ENCODE data around the gene BRD3OS.

BRD3OS gene

DNA sequence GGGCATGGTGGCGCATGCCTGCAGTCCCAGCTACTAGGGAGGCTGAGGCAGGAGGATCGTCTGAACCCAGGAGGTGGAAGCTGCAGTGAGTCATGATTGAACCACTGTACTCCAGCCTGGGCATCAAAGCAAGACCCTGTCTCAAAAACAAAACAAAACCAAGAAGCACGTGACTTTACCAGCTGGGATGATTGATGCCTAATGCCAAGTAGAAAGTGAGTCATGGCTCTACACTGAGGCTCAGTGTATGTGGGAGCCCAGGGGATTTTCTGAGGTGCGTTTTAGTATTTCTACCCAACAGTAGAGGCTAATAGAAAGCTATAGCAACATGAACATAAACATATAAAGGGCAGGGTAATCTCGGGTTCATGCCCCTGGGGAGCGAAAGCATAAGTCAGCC, 13.9 kb upstream of the BRD3OS start:
- ATAC-seq (ENCODE audit: low read depth): no peak
- TF ChIP-seq, protein P1, sequence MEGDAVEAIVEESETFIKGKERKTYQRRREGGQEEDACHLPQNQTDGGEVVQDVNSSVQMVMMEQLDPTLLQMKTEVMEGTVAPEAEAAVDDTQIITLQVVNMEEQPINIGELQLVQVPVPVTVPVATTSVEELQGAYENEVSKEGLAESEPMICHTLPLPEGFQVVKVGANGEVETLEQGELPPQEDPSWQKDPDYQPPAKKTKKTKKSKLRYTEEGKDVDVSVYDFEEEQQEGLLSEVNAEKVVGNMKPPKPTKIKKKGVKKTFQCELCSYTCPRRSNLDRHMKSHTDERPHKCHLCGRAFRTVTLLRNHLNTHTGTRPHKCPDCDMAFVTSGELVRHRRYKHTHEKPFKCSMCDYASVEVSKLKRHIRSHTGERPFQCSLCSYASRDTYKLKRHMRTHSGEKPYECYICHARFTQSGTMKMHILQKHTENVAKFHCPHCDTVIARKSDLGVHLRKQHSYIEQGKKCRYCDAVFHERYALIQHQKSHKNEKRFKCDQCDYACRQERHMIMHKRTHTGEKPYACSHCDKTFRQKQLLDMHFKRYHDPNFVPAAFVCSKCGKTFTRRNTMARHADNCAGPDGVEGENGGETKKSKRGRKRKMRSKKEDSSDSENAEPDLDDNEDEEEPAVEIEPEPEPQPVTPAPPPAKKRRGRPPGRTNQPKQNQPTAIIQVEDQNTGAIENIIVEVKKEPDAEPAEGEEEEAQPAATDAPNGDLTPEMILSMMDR (IDR thresholded peaks at IDR 0.05; ENCODE audit: poor library complexity, severe bottlenecking): no peak
- Histone ChIP-seq H3K27me3 (ENCODE audit: insufficient read depth, poor library complexity, severe bottlenecking) (no peaks in the 10 kb centered on the region), H3K27ac (ENCODE audit: poor library complexity, severe bottlenecking) (no peak overlapping the region), H3K4me1 (ENCODE audit: insufficient read depth, poor library complexity, severe bottlenecking) (no peaks in the 10 kb centered on the region), H3K9me3 (ENCODE audit: severe bottlenecking) (no peaks in the 10 kb centered on the region), H3K4me3 (ENCODE audit: severe bottlenecking) (no peak overlapping the region), H3K36me3 (ENCODE audit: low read depth) (no peaks in the 10 kb centered on the region)
- DNase-seq (ENCODE audit: low spot score): no peak

DNA sequence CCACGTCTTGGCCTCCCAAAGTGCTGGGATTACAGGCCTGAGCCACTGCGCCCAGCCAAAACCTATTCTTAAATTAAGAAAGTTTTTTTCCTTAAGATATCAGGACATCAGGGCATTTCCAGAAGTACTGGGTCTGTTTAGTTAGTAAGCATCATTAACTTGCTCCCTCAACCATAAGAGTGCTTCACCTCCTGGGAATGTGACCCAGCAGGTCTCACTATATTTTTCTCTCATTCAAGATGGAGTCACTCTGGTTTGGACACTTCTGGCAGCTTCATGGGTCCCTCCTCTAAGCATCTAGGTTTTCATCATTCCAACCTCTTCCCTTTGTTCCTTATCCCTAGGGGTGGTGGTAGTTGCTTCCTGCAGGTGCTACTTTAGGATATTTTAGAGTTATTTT, 10.3 kb upstream of the BRD3OS start:
- ATAC-seq (ENCODE audit: low read depth) (no peak), DNase-seq (ENCODE audit: low spot score) (no peak)
- Histone ChIP-seq H3K9me3 (ENCODE audit: severe bottlenecking) (no peaks in the 10 kb centered on the region), H3K4me1 (ENCODE audit: insufficient read depth, poor library complexity, severe bottlenecking) (no peaks in the 10 kb centered on the region), H3K27ac (ENCODE audit: poor library complexity, severe bottlenecking) (no peak overlapping the region), H3K36me3 (ENCODE audit: low read depth) (no peaks in the 10 kb centered on the region), H3K27me3 (ENCODE audit: insufficient read depth, poor library complexity, severe bottlenecking) (no peaks in the 10 kb centered on the region), H3K4me3 (ENCODE audit: severe bottlenecking) (no peak overlapping the region)
- TF ChIP-seq, protein P1 (IDR thresholded peaks at IDR 0.05; ENCODE audit: poor library complexity, severe bottlenecking): no peak

DNA sequence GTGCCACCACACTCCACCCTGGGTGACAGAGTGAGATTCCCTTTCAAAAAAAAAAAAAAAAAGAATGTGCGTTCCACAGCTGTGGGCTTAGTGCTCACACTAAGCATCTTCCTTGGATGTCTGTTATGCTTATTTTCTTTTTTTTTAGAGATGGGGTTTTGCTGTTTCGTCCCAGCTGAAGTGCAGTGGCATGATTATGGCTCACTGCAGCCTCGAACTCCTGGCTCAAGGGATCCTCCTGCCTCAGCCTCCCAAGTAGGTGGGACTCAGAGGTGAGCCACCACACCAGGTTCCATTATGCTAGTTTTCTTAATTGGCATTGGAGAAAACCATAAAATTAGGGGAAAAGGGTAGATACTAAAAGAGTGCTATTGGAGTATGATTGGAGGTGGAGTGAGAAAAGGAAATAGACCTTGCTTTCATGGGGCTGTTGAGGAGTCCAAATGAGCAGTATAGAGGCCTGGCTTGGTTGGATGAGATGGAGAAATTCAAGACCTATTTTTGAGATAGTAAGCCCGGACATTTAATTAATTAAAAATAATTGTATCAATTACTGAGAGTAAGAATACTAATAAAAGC, 978 bp upstream of the BRD3OS start:
- TF ChIP-seq, protein P1 (IDR thresholded peaks at IDR 0.05; ENCODE audit: poor library complexity, severe bottlenecking): no peak
- H3K9me3 ChIP-seq (ENCODE audit: severe bottlenecking): no peaks in the 10 kb centered on the region
- H3K36me3 ChIP-seq (ENCODE audit: low read depth): no peaks in the 10 kb centered on the region
- H3K27ac ChIP-seq (ENCODE audit: poor library complexity, severe bottlenecking): no peak overlapping the region
- ATAC-seq (ENCODE audit: low read depth) (no peak), DNase-seq (ENCODE audit: low spot score) (no peak)
- peak overlapping the region; percentile 15 for H3K4me3 ChIP-seq (ENCODE audit: severe bottlenecking)
- H3K27me3 ChIP-seq (ENCODE audit: insufficient read depth, poor library complexity, severe bottlenecking): no peaks in the 10 kb centered on the region
- no peaks in the 10 kb centered on the region for H3K4me1 ChIP-seq (ENCODE audit: insufficient read depth, poor library complexity, severe bottlenecking)

DNA sequence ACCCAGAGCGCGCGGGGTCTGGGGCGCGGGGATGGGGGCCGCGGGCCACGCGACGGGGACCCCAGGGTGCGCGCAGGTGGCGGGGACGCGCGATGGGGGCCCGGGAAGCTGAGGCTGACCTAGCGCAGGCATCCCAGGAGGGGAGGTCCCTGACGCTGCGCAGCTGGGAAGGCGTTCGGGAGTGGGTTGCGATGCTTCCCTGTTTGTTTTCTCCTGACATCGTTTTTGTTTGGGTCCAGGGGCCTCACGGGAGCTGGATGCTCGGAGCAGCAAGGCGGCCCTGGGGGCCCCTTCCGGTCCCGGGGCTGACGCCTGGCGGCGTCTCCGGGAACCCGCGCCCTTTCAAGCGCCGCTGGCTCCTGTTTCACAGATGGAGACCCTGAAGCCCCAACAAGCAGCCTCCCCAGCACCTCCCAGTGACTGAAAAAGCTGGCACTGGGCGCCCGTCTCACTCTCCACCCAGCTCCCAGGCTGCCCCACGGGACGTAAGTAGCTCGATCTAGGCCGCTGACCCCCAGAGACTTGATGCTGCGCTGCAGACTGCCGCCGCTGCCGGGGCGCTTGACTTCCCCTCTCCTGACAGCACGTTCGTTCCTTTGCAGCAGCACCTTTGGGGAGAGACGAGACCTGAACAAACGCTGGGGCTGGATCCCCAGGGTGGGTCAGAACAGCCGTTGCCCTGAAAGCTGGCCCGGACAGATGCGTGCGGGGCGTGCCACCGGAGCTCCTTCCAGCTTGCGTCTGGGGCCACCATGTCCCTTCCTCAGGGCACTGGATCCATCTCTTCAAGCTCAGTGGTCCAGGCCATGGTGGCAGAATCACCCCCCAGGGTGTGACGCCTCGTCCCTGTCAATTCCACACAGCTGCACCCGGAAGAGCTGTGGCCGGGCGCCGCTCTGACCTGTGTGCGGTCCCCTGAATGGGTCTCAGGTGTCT, 593 bp downstream of the BRD3OS start:
- Histone ChIP-seq H3K27me3 (ENCODE audit: insufficient read depth, poor library complexity, severe bottlenecking) (no peaks in the 10 kb centered on the region), H3K9me3 (ENCODE audit: severe bottlenecking) (no peaks in the 10 kb centered on the region), H3K4me1 (ENCODE audit: insufficient read depth, poor library complexity, severe bottlenecking) (no peaks in the 10 kb centered on the region), H3K4me3 (ENCODE audit: severe bottlenecking) (peak overlapping the region; percentile 48), H3K27ac (ENCODE audit: poor library complexity, severe bottlenecking) (peak overlapping the region; percentile 35), H3K36me3 (ENCODE audit: low read depth) (no peaks in the 10 kb centered on the region)
- peak; percentile 15 for ATAC-seq (ENCODE audit: low read depth)
- TF ChIP-seq, protein P1 (IDR thresholded peaks at IDR 0.05; ENCODE audit: poor library complexity, severe bottlenecking): peak; percentile 41
- DNase-seq (ENCODE audit: low spot score): peak; percentile 62

Measured in RWPE2 (cell line).